Mesenchymal stem cell (in vitro differentiated cells and primary cell): ENCODE measurements around the gene C1QTNF9.
A peak's percentile ranks its signal among the peaks of the same experiment; 100 is the strongest.

Source experiments
- DNase-seq: peaks from one replicate; pipeline ENCODE4 v3.0.0-alpha.2; 2013
- H2AFZ ChIP-seq: one replicate; pipeline ENCODE4 v1.6.1; 2013; ENCODE audit warnings: low read depth, mild to moderate bottlenecking, control low read depth, inconsistent platforms, low read length, moderate library complexity
- H2AK5ac ChIP-seq: 2 replicates; pipeline ENCODE4 v1.6.1; 2013; ENCODE audit warnings: low read length, moderate library complexity, mild to moderate bottlenecking, inconsistent platforms; ENCODE audit not compliant: severe bottlenecking
- H2BK120ac ChIP-seq: one replicate; pipeline ENCODE4 v1.6.1; 2013; ENCODE audit warnings: low read depth, mild to moderate bottlenecking, inconsistent platforms, low read length, moderate library complexity
- H2BK12ac ChIP-seq, 2 experiments: one replicate each; pipeline ENCODE4 v1.6.1; 2013; ENCODE audit warnings: inconsistent platforms in 2 of 2, low read length in 2 of 2, mild to moderate bottlenecking in 2 of 2, moderate library complexity in 2 of 2, control low read depth in 1 of 2
- H2BK15ac ChIP-seq: one replicate; pipeline ENCODE4 v1.6.1; 2013; ENCODE audit warnings: mild to moderate bottlenecking, low read depth, inconsistent platforms; ENCODE audit not compliant: poor library complexity, severe bottlenecking
- H2BK5ac ChIP-seq: 2 replicates; pipeline ENCODE4 v1.6.1; 2013; ENCODE audit warnings: low read depth, mild to moderate bottlenecking, low read length, control low read depth, inconsistent platforms; ENCODE audit not compliant: poor library complexity, severe bottlenecking
- H3K14ac ChIP-seq, 2 experiments: one replicate each; pipeline ENCODE4 v1.6.1; 2013; ENCODE audit warnings: inconsistent platforms in 2 of 2, low read length in 2 of 2, control low read depth in 1 of 2, mild to moderate bottlenecking in 1 of 2, moderate library complexity in 1 of 2
- H3K18ac ChIP-seq, 2 experiments: one replicate each; pipeline ENCODE4 v1.6.1; 2013; ENCODE audit warnings: inconsistent platforms in 2 of 2, low read length in 2 of 2, control low read depth in 1 of 2, low read depth in 1 of 2, mild to moderate bottlenecking in 1 of 2
- H3K23ac ChIP-seq, 2 experiments: one replicate each; pipeline ENCODE4 v1.6.1; 2013; ENCODE audit warnings: inconsistent platforms in 2 of 2, low read length in 2 of 2, mild to moderate bottlenecking in 2 of 2, moderate library complexity in 2 of 2, control low read depth in 1 of 2
- H3K27ac ChIP-seq: 2 replicates; pipeline ENCODE4 v1.5.1; 2013; ENCODE audit warnings: mild to moderate bottlenecking, moderate library complexity, low read length, control low read depth, inconsistent platforms; ENCODE audit not compliant: poor library complexity, severe bottlenecking
- H3K27me3 ChIP-seq, 2 experiments: 2 replicates each; pipeline versions ENCODE4 v1.6.1 to v1.7.0; 2013; ENCODE audit warnings: low read length in 2 of 2, mild to moderate bottlenecking in 2 of 2, moderate library complexity in 2 of 2, control low read depth in 1 of 2, inconsistent platforms in 1 of 2; ENCODE audit not compliant: control insufficient read depth in 1 of 2, insufficient read depth in 1 of 2
- H3K36me3 ChIP-seq, 2 experiments: 2 replicates each; pipeline versions ENCODE4 v1.6.1 to v1.7.0; 2013; ENCODE audit warnings: low read length in 2 of 2, control low read depth in 1 of 2, inconsistent platforms in 1 of 2, low read depth in 1 of 2, mild to moderate bottlenecking in 1 of 2; ENCODE audit not compliant: insufficient read depth in 2 of 2, control insufficient read depth in 1 of 2
- H3K4ac ChIP-seq, 2 experiments: one replicate each; pipeline ENCODE4 v1.6.1; 2013; ENCODE audit warnings: inconsistent platforms in 2 of 2, low read length in 2 of 2, mild to moderate bottlenecking in 2 of 2, moderate library complexity in 2 of 2, control low read depth in 1 of 2, low read depth in 1 of 2
- H3K4me1 ChIP-seq: 2 replicates; pipeline ENCODE4 v1.6.1; 2013; ENCODE audit warnings: low read depth, low read length, control low read depth; ENCODE audit not compliant: control insufficient read depth, insufficient read depth
- H3K4me2 ChIP-seq: 2 replicates; pipeline ENCODE4 v1.6.1; 2013; ENCODE audit warnings: low read length, mild to moderate bottlenecking, inconsistent platforms; ENCODE audit not compliant: poor library complexity, severe bottlenecking
- H3K4me3 ChIP-seq, 2 experiments: 2 replicates each; pipeline versions ENCODE4 v1.5.1 to v1.7.0; 2013; ENCODE audit warnings: low read length in 2 of 2, mild to moderate bottlenecking in 2 of 2, control low read depth in 1 of 2, low read depth in 1 of 2; ENCODE audit not compliant: insufficient read depth in 1 of 2
- H3K79me1 ChIP-seq: replicated peaks from 2 replicates; pipeline ENCODE4 v1.6.1; 2013; ENCODE audit warnings: mild to moderate bottlenecking, control low read depth, low read length, inconsistent platforms; ENCODE audit not compliant: poor library complexity, severe bottlenecking
- H3K9ac ChIP-seq: 2 replicates; pipeline ENCODE4 v1.7.0; 2013; ENCODE audit warnings: mild to moderate bottlenecking, low read length, moderate library complexity
- H3K9me3 ChIP-seq: 2 replicates; pipeline ENCODE4 v1.7.0; 2013; ENCODE audit warnings: mild to moderate bottlenecking, low read length; ENCODE audit not compliant: control insufficient read depth
- H4K8ac ChIP-seq: one replicate; pipeline ENCODE4 v1.6.1; 2013; ENCODE audit warnings: inconsistent platforms, mild to moderate bottlenecking, low read length, moderate library complexity
- H4K91ac ChIP-seq: one replicate; pipeline ENCODE4 v1.6.1; 2013; ENCODE audit warnings: mild to moderate bottlenecking, low read length, inconsistent platforms
- WGBS: methylation state at CpG from one replicate; pipeline ENCODE4 v1.1.7; 2013; ENCODE audit warnings: mixed read lengths; 5-methylcytosine and 5-hydroxymethylcytosine counted together

The C1QTNF9 gene

GRCh38 chr13:24265453-24265852, 43.9 kb upstream of the C1QTNF9 start:
- Histone ChIP-seq H3K36me3 (no peaks in the 10 kb centered on the region), H3K4me2 (no peak overlapping the region), H2BK120ac (no peak overlapping the region), H3K9me3 (no peaks in the 10 kb centered on the region), H2BK5ac (no peak overlapping the region), H3K4ac (no peak overlapping the region), H3K14ac (no peak overlapping the region), H3K18ac (no peak overlapping the region), H2AK5ac (no peak overlapping the region), H2AFZ (no peak overlapping the region), H3K9ac (no peak overlapping the region), H3K4me3 (no peak overlapping the region), H3K23ac (no peak overlapping the region), H2BK15ac (no peak overlapping the region), H4K91ac (no peak overlapping the region), H3K4me1 (peaks cover under 1% of the 10 kb centered on the region), H4K8ac (no peak overlapping the region), H3K27ac (no peak overlapping the region), H3K79me1 (peaks cover 4% of the 10 kb centered on the region), H3K27me3 (no peaks in the 10 kb centered on the region), H2BK12ac (no peak overlapping the region)
- DNase-seq: no peak
- WGBS: 95% methylated on average over 3 of the region's 3 CpGs

- H4K8ac ChIP-seq: no peak overlapping the region
- no peak overlapping the region for H2BK15ac ChIP-seq
- peaks cover 4% of the 10 kb centered on the region for H3K79me1 ChIP-seq
- no peak overlapping the region for H3K18ac ChIP-seq
- no peak overlapping the region for H2AFZ ChIP-seq
- peaks cover 7% of the 10 kb centered on the region for H3K4me1 ChIP-seq
- H2AK5ac ChIP-seq: peak overlapping the region; percentile 31
- no peak overlapping the region for H2BK5ac ChIP-seq
- no peak overlapping the region for H3K4ac ChIP-seq
- peak overlapping the region in 1 of 2 experiments; percentile 58 for H3K4me3 ChIP-seq
- no peaks in the 10 kb centered on the region for H3K36me3 ChIP-seq
- H3K23ac ChIP-seq: no peak overlapping the region
- DNase-seq: peak; percentile 35
- 97% methylated on average over 3 of the region's 3 CpGs for WGBS
- H3K4me2 ChIP-seq: no peak overlapping the region
- no peak overlapping the region for H2BK120ac ChIP-seq
- H3K27me3 ChIP-seq: no peaks in the 10 kb centered on the region
- H3K9me3 ChIP-seq: no peaks in the 10 kb centered on the region
- H4K91ac ChIP-seq: no peak overlapping the region
- H3K27ac ChIP-seq: no peak overlapping the region
- H3K9ac ChIP-seq: peak overlapping the region; percentile 75
- H3K14ac ChIP-seq: no peak overlapping the region
- no peak overlapping the region for H2BK12ac ChIP-seq
Measured at GRCh38 chr13:24267274-24267673, 42.1 kb upstream of the C1QTNF9 start.

- no peak overlapping the region for H3K4me2 ChIP-seq
- no peak overlapping the region for H4K91ac ChIP-seq
- DNase-seq: no peak
- H2BK120ac ChIP-seq: no peak overlapping the region
- H3K4me3 ChIP-seq: peak overlapping the region in 1 of 2 experiments; percentile 58
- H2BK5ac ChIP-seq: no peak overlapping the region
- peak overlapping the region; percentile 75 for H3K9ac ChIP-seq
- no peaks in the 10 kb centered on the region for H3K9me3 ChIP-seq
- H2AFZ ChIP-seq: no peak overlapping the region
- H3K4me1 ChIP-seq: peaks cover 11% of the 10 kb centered on the region
- no peaks in the 10 kb centered on the region for H3K27me3 ChIP-seq
- WGBS: 96% methylated on average over 2 of the region's 2 CpGs
- H3K27ac ChIP-seq: no peak overlapping the region
- no peak overlapping the region for H4K8ac ChIP-seq
- no peak overlapping the region for H2AK5ac ChIP-seq
- no peak overlapping the region for H3K18ac ChIP-seq
- no peaks in the 10 kb centered on the region for H3K36me3 ChIP-seq
- no peak overlapping the region for H3K14ac ChIP-seq
- H2BK12ac ChIP-seq: no peak overlapping the region
- peaks cover 5% of the 10 kb centered on the region for H3K79me1 ChIP-seq
- H3K23ac ChIP-seq: no peak overlapping the region
- no peak overlapping the region for H3K4ac ChIP-seq
- no peak overlapping the region for H2BK15ac ChIP-seq
Measured at GRCh38 chr13:24267801-24268200, 41.6 kb upstream of the C1QTNF9 start.

- 92% methylated on average over 2 of the region's 4 CpGs for WGBS
- H3K4me1 ChIP-seq: peaks cover 18% of the 10 kb centered on the region
Measured at GRCh38 chr13:24269821-24270220, 39.6 kb upstream of the C1QTNF9 start.

More at GRCh38 chr13:24269821-24270220, 39.6 kb upstream of the C1QTNF9 start:
- Histone ChIP-seq H3K27ac (no peak overlapping the region), H3K79me1 (peaks cover 5% of the 10 kb centered on the region), H2BK15ac (no peak overlapping the region), H2BK120ac (no peak overlapping the region), H3K4me3 (no peak overlapping the region), H2AK5ac (no peak overlapping the region), H3K18ac (no peak overlapping the region), H4K8ac (no peak overlapping the region), H3K9ac (no peak overlapping the region), H3K4ac (no peak overlapping the region), H3K23ac (no peak overlapping the region), H2AFZ (no peak overlapping the region), H2BK12ac (no peak overlapping the region), H2BK5ac (no peak overlapping the region), H3K9me3 (no peaks in the 10 kb centered on the region), H4K91ac (no peak overlapping the region), H3K14ac (no peak overlapping the region), H3K27me3 (no peaks in the 10 kb centered on the region), H3K36me3 (no peaks in the 10 kb centered on the region), H3K4me2 (no peak overlapping the region)
- peak; percentile 18 for DNase-seq
